CD4-positive, alpha-beta T cell treated with Interleukin-2 at 100 ng/mL for 4 hours (primary cell): Measurements from ENCODE around the gene SMARCA2.

Source experiments
- DNase-seq: peaks from one replicate; pipeline ENCODE4 v3.0.0-alpha.2; 2020; ENCODE audit warnings: low spot score

The SMARCA2 gene

GRCh38 chr9:2215921-2216441 is 200.8 kb downstream of the SMARCA2 start:
- no peak for DNase-seq

DNA sequence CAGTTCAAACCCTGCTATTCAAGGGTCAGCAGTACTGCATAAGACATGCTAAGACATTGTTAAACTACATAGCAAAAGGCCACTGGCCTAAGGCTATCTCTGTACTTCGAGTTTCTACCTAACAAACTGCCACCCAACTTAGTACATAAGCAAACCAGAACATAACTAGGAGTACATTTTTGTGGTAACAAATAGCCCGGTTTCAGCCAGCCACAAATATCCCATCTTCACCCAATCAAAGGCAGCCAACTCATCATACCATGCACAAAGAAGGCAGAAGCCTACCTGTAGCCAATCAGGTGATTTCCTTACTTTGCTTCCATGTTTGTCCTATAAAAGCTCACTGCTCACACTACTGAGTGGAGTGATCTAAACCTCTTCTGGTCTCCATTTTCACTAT is 201.4 kb downstream of the SMARCA2 start:
- DNase-seq: no peak

- DNase-seq: no peak
Observed at GRCh38 chr9:2217540-2217939, 202.4 kb downstream of the SMARCA2 start.

- no peak for DNase-seq
Observed at GRCh38 chr9:2220036-2220435, 204.9 kb downstream of the SMARCA2 start.

DNA sequence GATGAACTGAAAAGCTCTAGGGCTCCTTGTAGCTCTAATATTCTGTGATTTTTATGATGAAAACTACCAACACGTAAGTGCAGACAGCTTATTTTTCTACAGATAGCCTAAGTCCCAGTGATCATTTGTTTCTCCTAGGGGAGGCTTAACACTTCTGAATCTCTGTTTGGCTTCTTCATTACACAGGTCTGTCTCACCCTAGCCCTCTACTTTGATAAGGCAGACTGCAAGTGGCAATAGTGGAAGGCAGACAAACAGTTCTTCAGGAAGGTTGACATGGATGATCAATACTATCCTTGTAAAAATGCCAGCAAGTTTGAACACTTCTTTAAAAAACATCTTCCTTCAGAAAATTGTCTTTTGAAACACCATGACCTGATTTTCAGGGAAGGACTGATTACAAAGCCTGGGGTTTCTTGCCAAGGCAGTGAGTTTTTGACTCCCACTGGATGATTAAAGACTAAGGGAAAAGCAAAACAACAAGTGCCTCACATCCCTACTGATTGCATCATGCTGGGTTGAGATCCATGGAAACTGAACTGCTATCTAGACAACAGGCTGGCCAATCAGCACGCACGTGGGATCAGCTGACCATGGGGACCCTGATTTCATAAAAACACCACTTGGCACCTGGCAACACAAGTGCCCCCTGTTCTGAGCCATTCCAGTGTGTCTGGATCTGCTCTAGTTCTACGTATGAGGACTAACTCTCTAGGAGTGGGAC is 212.2 kb downstream of the SMARCA2 start:
- no peak for DNase-seq

- DNase-seq: no peak
Observed at GRCh38 chr9:2228132-2228531, 213.0 kb downstream of the SMARCA2 start.

- DNase-seq: no peak
Observed at GRCh38 chr9:2228641-2229040, 213.5 kb downstream of the SMARCA2 start.

DNA sequence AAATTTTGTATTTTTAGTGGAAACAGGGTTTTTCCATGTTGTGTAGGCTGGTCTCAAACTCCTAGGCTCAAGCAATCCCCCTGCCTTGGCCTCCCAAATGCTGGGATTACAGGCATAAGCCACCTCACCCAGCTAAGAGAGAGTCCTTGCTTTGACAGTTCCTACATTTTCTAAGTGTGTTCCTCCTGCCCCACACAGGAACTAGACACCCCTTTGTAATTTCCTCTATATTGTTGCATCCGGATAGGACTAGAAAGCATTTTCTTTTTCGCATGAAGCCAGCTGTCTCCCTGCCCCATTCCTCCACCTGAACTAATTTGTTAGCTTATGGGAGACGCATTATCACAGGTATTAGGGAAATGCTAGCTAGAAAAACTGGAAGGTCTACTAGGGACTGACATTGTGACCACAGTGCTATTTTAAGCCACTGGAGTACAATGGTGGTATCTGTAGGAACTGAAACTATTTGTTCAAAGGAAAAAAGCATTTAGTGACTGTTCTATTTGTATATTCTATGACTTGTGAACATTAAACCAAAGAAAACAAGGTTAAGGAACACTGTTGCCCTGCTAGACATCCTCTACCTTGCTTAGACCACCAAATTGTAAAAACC is 214.1 kb downstream of the SMARCA2 start:
- no peak for DNase-seq

DNA sequence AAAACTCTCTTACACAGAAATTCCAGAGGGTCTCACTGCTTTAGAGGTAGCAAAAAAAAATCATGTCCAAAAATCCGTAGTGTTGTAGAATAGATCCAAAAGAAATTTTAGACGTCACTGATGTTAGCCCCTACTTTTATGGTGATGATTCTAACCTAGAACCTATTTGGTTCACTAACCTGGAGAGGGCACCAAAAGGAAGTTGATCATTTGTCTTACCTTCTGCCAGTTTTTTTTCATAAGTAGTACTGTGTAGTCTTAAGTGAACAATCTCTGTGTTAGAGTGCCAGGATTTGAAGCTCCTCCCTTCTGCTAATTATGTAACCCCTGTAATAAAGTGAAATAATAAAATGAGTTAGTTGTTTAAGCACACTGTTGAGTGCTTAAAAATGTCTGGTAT is 215.2 kb downstream of the SMARCA2 start:
- no peak for DNase-seq

DNA sequence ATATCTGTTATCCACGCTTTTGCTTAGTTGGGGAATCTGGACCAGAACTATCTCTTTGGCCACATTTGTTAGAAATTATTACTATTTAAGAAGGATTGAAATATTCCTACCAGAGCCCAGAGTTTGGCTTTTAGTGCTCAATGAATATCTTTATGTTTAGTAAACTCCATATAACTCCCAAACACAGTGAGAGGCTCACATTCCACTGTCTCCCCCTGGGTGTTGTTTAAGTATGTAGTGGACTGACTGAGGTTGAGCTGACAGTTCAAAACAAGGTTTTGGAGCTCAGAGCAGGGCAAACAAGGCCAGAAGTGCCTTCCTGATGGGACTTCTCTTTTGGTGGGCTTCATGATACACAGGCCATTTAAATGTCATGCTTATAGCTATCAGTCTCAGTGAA is 216.0 kb downstream of the SMARCA2 start:
- no peak for DNase-seq

GRCh38 chr9:2231829-2232228 is 216.7 kb downstream of the SMARCA2 start:
- no peak for DNase-seq

- no peak for DNase-seq
Observed at GRCh38 chr9:2233274-2233673, 218.1 kb downstream of the SMARCA2 start.

DNA sequence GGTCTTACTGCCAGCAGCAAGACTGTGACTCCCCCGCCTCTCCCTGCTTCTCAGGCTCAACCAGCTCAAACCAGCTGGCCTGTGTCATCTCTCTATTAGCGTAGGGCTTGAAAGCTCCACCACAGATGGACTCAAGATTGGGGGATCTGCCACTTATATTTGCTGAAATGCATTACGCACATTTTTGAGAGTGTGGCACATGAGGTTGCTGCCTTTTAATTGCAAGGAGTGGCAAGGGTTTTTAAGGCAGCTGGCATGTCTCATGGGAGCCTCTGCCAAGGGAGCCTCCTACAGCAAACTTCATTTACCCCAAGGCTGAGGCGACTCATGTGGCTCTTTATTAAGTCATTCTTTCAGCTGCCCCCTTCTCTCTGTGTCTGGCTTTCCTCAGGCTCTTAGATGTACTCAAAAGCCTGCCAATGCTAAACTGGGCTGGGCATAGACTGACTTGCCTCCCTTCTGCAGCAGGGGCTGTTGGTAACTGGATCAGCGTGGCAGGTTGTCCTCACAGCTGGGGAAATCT is 219.3 kb downstream of the SMARCA2 start:
- no peak for DNase-seq

DNA sequence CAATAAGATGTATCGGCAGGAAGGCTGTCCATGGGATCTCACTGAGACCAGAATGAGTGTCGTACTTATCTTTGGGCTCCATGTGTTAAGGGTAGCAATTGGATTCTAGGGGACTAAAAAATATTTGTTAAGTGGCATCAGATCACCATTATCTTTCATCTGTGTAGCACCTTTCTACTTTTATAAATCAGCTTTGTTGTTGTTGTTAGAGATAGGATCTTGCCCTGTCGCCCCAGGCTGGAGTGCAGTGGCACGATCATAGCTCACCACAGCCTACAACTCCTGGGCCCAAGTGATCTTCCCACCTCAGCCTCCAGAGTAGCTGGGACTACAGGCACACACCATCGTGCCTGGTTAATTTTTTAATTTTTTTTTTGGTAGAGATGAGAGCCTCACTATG is 220.5 kb downstream of the SMARCA2 start:
- DNase-seq: no peak

GRCh38 chr9:2236850-2237249 is 221.7 kb downstream of the SMARCA2 start:
- no peak for DNase-seq

- DNase-seq: no peak
Observed at GRCh38 chr9:2241461-2241835, 226.3 kb downstream of the SMARCA2 start.

DNA sequence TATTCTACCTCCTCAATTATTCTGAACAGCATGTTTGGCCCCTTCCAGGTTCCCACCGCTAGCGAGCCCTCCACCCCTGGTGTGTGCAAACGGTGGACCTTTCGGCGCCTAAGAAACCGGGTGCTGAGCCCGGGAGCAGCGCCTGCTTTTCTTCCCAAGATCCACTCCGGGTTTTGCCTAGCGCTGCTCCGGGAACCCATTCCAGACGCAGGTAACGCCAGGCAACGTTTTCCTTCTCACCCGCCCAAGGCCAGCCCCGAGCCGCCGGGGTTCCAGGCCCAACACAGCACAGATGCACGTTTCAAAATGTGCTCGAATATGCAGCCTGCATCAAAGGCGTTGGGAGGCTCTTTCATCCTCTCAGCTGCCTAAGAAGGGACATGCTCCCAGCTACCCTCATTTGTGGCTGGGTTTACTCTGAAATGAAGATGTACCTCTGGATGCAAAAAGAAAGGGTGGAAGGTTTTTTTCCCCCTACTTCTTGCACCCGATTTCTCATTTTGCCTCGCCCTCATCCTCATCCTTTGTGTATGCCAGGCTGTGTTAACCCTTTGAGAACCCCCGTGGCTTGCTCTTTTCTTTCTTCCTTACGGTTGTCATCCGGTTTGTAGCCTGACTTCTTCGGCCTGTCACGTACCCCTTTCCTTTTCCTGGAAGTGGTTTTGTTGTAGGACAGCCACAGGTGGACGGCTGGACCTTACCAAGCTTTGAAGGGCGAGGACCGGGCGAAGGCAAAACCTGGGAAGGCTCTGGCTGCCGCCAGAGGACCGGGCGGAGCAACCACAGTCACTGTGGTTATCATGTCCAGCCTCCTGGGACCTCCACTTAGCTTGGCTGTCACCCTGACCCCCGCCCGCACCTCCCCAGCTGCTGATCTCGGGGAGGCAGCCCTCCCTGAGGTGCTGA is 226.9 kb downstream of the SMARCA2 start:
- peak; percentile 66 for DNase-seq

DNA sequence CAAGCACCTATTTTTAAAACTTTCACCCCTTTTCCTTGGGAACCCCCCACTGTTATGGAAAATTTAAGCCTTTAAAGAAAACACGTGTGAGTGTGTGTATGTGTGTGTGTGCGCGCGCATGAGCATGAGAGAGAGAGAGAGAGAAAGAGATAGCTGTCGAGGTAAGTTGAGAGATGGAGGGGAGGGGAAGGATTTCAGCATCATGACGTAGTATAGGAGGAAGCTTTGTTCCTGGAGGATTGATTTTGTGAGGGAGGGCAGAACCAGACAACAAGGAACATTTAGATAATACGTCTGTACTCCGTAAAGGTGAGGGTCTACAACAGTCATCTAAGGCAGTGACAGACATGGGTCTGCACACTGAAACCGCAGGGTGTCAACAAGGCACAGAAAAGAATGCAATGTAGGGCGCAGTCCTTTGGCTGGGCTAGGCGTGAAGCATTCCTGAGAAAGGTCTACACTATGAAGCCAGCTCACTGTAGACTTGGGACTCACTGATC is 227.7 kb downstream of the SMARCA2 start:
- DNase-seq: no peak
